Omental fat pad (tissue), 4 donors: Measurements from ENCODE around the gene IRF8. TPM values are rescaled to one million over a fixed set of nuclear protein-coding genes. Genes with fewer than 3 reads are reported as not detected.

Experiments
- ATAC-seq: fragments of 150-250 bp; one replicate; pipeline ENCODE4 v1.9.1; 2016; ENCODE audit warnings: mild to moderate bottlenecking, moderate library complexity; ENCODE audit not compliant: low FRiP score
- DNase-seq: peaks from one replicate; pipeline ENCODE4 v3.0.0-alpha.2; 2019; ENCODE audit warnings: low spot score
- total RNA-seq, 4 donors: library from RNA; depleted of rRNA; stranded (reverse); fragments of >200 nt; gene quantifications; one replicate each; pipeline ENCODE4 v1.1.0, GENCODE V29; 2016
- TF ChIP-seq, protein P1 (sequence below), 3 donors: fragments of 450-650 bp; IDR thresholded peaks; one replicate each; pipeline ENCODE4 v1.5.1; 2016 to 2017; ENCODE audit warnings: antibody characterized with exemption in 3 of 3, mild to moderate bottlenecking in 3 of 3, moderate library complexity in 2 of 3

The IRF8 gene
- total RNA-seq, 4 donors from 2014 or later: 32.5 to 134 (median 65.8) TPM

DNA sequence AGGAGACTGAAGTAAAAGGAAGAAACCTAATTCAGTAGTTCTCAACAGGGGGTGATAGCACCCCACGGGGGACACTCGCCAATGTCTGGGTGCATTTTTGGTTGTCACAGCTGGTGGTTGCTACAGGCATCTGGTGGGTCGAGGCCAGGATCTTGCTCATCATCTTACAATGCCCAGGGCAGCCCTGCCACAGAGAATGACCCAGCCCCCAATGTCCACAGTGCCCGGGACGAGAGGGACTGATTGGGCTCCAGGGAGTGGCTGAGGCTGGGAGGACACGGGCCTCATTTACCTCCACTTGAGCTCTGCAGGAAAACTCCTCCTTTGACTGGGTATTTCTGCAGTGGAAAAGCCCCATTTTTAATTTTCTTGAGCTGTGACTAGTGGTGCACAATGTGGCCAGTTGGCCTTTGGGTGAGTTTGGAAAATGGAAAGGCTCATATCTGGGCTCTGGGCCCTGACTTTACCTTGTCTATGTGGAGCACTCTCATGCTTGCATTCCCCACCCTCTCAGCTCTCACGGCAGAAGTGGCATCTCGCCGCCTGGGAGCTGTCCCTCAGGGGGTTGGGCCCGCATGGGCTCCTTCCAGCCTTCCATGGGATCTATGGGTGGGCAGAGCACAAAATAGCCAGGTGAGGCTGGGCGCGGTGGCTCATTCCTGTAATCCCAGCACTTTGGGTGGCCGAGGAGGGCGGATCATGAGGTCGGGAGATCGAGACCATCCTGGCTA is 37.7 kb upstream of the IRF8 start:
- DNase-seq: no peak
- TF ChIP-seq, protein P1, sequence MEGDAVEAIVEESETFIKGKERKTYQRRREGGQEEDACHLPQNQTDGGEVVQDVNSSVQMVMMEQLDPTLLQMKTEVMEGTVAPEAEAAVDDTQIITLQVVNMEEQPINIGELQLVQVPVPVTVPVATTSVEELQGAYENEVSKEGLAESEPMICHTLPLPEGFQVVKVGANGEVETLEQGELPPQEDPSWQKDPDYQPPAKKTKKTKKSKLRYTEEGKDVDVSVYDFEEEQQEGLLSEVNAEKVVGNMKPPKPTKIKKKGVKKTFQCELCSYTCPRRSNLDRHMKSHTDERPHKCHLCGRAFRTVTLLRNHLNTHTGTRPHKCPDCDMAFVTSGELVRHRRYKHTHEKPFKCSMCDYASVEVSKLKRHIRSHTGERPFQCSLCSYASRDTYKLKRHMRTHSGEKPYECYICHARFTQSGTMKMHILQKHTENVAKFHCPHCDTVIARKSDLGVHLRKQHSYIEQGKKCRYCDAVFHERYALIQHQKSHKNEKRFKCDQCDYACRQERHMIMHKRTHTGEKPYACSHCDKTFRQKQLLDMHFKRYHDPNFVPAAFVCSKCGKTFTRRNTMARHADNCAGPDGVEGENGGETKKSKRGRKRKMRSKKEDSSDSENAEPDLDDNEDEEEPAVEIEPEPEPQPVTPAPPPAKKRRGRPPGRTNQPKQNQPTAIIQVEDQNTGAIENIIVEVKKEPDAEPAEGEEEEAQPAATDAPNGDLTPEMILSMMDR (IDR thresholded peaks at IDR 0.05): no peak
- no peak for ATAC-seq

GRCh38 chr16:85862476-85863383 is 36.2 kb upstream of the IRF8 start:
- ATAC-seq (no peak), DNase-seq (no peak)
- TF ChIP-seq, protein P1 (IDR thresholded peaks at IDR 0.05): no peak

- DNase-seq: no peak
- no peak for ATAC-seq
- TF ChIP-seq, protein P1 (IDR thresholded peaks at IDR 0.05): no peak
These were observed 35.6 kb upstream of the IRF8 start for GRCh38 chr16:85863384-85863774.

DNA sequence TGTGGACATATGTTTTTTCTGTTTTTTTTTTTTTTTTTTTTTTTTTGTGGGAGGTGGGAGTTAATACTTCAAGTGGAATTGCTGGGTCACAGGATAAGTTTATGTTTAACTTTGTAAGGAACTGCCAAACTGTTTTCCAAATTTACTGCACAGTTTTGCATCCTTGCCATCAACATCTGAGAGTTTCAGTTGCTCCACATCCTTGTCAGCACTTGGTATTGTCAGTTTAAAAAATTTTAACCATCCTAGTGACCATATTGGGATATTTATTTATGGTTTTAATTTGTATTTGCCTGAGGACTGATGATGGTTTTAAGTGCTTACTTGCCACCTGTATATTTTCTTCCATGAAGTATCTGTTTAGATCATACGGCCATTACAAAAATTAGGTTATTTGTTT is 34.0 kb upstream of the IRF8 start:
- ATAC-seq (no peak), DNase-seq (no peak)
- TF ChIP-seq, protein P1 (IDR thresholded peaks at IDR 0.05): no peak

GRCh38 chr16:85867189-85867588 is 31.8 kb upstream of the IRF8 start:
- DNase-seq: no peak
- TF ChIP-seq, protein P1 (IDR thresholded peaks at IDR 0.05): no peak
- no peak for ATAC-seq

DNA sequence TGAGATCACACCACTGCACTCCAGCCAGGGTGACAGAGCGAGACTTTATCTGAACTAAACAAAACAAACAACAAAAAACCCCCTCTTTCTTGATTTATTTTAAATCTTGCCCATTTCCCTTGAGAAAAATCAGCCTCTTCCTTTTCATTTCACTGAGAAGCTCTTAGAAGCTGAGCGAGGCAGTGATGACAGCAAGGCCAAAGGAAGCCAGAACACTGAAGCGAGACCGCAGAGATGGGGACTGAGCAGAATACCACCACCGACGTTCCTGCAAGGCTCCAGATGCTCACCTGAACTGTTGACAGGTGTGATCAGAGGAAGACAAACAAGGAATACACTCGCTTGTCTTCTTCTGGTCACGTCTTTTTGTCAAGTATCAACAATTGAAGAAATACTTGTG is 30.5 kb upstream of the IRF8 start:
- ATAC-seq (no peak), DNase-seq (no peak)
- TF ChIP-seq, protein P1 (IDR thresholded peaks at IDR 0.05): no peak
